ENCODE results near the gene IL20RB. TPM values are rescaled to one million over a fixed set of nuclear protein-coding genes. Genes with fewer than 3 reads are reported as not detected.

IL20RB gene
- total and polyA plus RNA-seq, 4 donors = 0.14 to 1.3 (median 0.33) TPM

GRCh38 chr3:137011153-137011552, 53.4 kb downstream of the IL20RB start:
- H3K4me1 ChIP-seq (ENCODE audit: control insufficient read depth in 4 of 4, insufficient read depth in 4 of 4, low read length in 3 of 4) = peaks cover 0 to 7% (median 5%) of the 10 kb centered on the region in 4 donors
- WGBS = 94% methylated on average over 4 of the region's 4 CpGs
- no peaks in the 10 kb centered on the region for H3K9me3 ChIP-seq (ENCODE audit: control insufficient read depth in 4 of 4, low read length in 3 of 4)
- TF ChIP-seq YY1 (IDR thresholded peaks at IDR 0.05) = no peak
- no peak for TF ChIP-seq MAX (IDR thresholded peaks at IDR 0.05)
- TF ChIP-seq NR2F2 (IDR thresholded peaks at IDR 0.05) = no peak
- TF ChIP-seq FOXA2 (IDR thresholded peaks at IDR 0.05) = no peak
- no peak for TF ChIP-seq JUND (IDR thresholded peaks at IDR 0.05)
- no peak for TF ChIP-seq RXRA (IDR thresholded peaks at IDR 0.05)
- TF ChIP-seq EGR1 (IDR thresholded peaks at IDR 0.05; ENCODE audit: low read depth in 2 of 2) = no peak
- no peak for TF ChIP-seq CTCF (IDR thresholded peaks at IDR 0.05; ENCODE audit: low read depth, low read length, missing input control)
- TF ChIP-seq HNF4A (conservative IDR thresholded peaks at IDR 0.05) = no peak
- no peak for TF ChIP-seq TAF1 (conservative IDR thresholded peaks at IDR 0.05)
- TF ChIP-seq GABPA (IDR thresholded peaks at IDR 0.05 in 1 of 2, conservative IDR thresholded peaks at IDR 0.05 in 1 of 2) = no peak
- TF ChIP-seq HNF4G (IDR thresholded peaks at IDR 0.05) = no peak
- TF ChIP-seq RAD21 (IDR thresholded peaks at IDR 0.05) = no peak
- no peak for TF ChIP-seq ATF3 (IDR thresholded peaks at IDR 0.05)
- no peak for TF ChIP-seq FOXA1 (IDR thresholded peaks at IDR 0.05)
- no peak for TF ChIP-seq REST (IDR thresholded peaks at IDR 0.05)
- TF ChIP-seq ZBTB33 (IDR thresholded peaks at IDR 0.05) = no peak
- TF ChIP-seq SP1 (IDR thresholded peaks at IDR 0.05) = no peak
- no peak for DNase-seq (ENCODE audit: low spot score)
- no peak overlapping the region for H3K4me3 ChIP-seq (ENCODE audit: low read depth in 1 of 3, low read length in 3 of 3)
- H3K36me3 ChIP-seq (ENCODE audit: control insufficient read depth in 4 of 4, insufficient read depth in 3 of 4, low read depth in 1 of 4, low read length in 3 of 4) = no peaks in the 10 kb centered on the region
- no peak overlapping the region for H3K9ac ChIP-seq (ENCODE audit: low read depth in 1 of 2, low read length in 2 of 2)
- no peak overlapping the region for H3K27ac ChIP-seq (ENCODE audit: low read depth in 1 of 2, low read length in 2 of 2)
- H3K27me3 ChIP-seq (ENCODE audit: control insufficient read depth in 4 of 4, insufficient read depth in 4 of 4, low read length in 3 of 4) = no peaks in the 10 kb centered on the region
